Mucosa of descending colon (tissue), 3 donors: ENCODE measurements around the gene DDX24. TPM values are rescaled to one million over a fixed set of nuclear protein-coding genes. Genes with fewer than 3 reads are reported as not detected.

Experiments
- ATAC-seq: fragments of 200-7000 bp; cut with Tn5 transposase; one replicate; pipeline ENCODE4 v1.9.1; 2020; ENCODE audit warnings: mild to moderate bottlenecking, moderate library complexity
- DNase-seq, 3 donors: peaks; one replicate each; pipeline ENCODE4 v3.0.0-alpha.2; 2020
- H3K36me3 ChIP-seq: fragments of 200-600 bp; one replicate; pipeline ENCODE4 v1.8.0; 2021; ENCODE audit warnings: low read depth, mild to moderate bottlenecking
- H3K4me1 ChIP-seq: fragments of 200-600 bp; one replicate; pipeline ENCODE4 v1.8.0; 2021; ENCODE audit warnings: low read depth, mild to moderate bottlenecking
- H3K4me3 ChIP-seq: fragments of 200-600 bp; one replicate; pipeline ENCODE4 v1.8.0; 2021; ENCODE audit warnings: mild to moderate bottlenecking
- H3K9me3 ChIP-seq: fragments of 200-600 bp; one replicate; pipeline ENCODE4 v1.8.0; 2021; ENCODE audit warnings: mild to moderate bottlenecking
- CTCF ChIP-seq: fragments of 200-600 bp; IDR thresholded peaks from one replicate; pipeline ENCODE4 v1.8.0; 2022; ENCODE audit warnings: antibody characterized with exemption, mild to moderate bottlenecking
- intact Hi-C, 2 donors: fragments of 100-400 bp; cut with DNase I in 1 of 2; cut with micrococcal nuclease in 1 of 2; formaldehyde crosslinking; loops; one replicate each; pipeline versions ENCODE4 v1.11.0 to v1.11.1; 2022; cut with DNase I, micrococcal nuclease
- total RNA-seq, 3 donors: library from RNA; stranded (reverse); fragmentation: NEBNext Ultra II Directional in 2 of 3; extraction: Animal tissue kit (Norgen Biotek cat#: 25700) in 2 of 3; gene quantifications; one replicate each; pipeline versions ENCODE4 v1.2.1 to v1.2.4, GENCODE V29; 2021 to 2023
- donor health status: DM: no; HTN: no; CAD: no; lungs with moderate emphysema.
- donor health status: DM: no; HTN: no; CAD: no.
- donor health status: DM: no; HTN: yes; CAD: no.

Gene DDX24
- total RNA-seq, 3 donors from 2014 or later: 90.6 to 197 (median 107) TPM

- Histone ChIP-seq H3K4me3 (no peak overlapping the region), H3K9me3 (peaks cover 9% of the 10 kb centered on the region), H3K36me3 (no peaks in the 10 kb centered on the region), H3K4me1 (peaks cover 5% of the 10 kb centered on the region)
- intact Hi-C loops: no loop called here
- TF ChIP-seq CTCF: no peak
- DNase-seq (no peak), ATAC-seq (no peak)
These were observed 36.9 kb upstream of the DDX24 start for GRCh38 chr14:94117856-94118255.

GRCh38 chr14:94116701-94117100, 35.7 kb upstream of the DDX24 start:
- no peak for ATAC-seq
- H3K36me3 ChIP-seq: no peaks in the 10 kb centered on the region
- H3K4me3 ChIP-seq: no peak overlapping the region
- H3K9me3 ChIP-seq: peaks cover 9% of the 10 kb centered on the region
- TF ChIP-seq CTCF: no peak
- DNase-seq: no peak
- intact Hi-C loops: no loop called here
- H3K4me1 ChIP-seq: peaks cover 11% of the 10 kb centered on the region

- Histone ChIP-seq H3K9me3 (peaks cover 9% of the 10 kb centered on the region), H3K4me1 (peaks cover 16% of the 10 kb centered on the region), H3K36me3 (no peaks in the 10 kb centered on the region), H3K4me3 (no peak overlapping the region)
- ATAC-seq: no peak
- intact Hi-C loops: no loop called here
- TF ChIP-seq CTCF: no peak
- no peak for DNase-seq
These were observed 34.6 kb upstream of the DDX24 start for GRCh38 chr14:94115631-94116030.

GRCh38 chr14:94115058-94115591, 34.1 kb upstream of the DDX24 start:
- H3K4me3 ChIP-seq: no peak overlapping the region
- ATAC-seq (peak; percentile 59), DNase-seq (peak in 2 of 3 donors; percentile 54 to 59)
- intact Hi-C loops: no loop called here
- peaks cover 21% of the 10 kb centered on the region for H3K4me1 ChIP-seq
- H3K9me3 ChIP-seq: peaks cover 8% of the 10 kb centered on the region
- TF ChIP-seq CTCF: no peak
- H3K36me3 ChIP-seq: no peaks in the 10 kb centered on the region

- H3K4me1 ChIP-seq: peaks cover 25% of the 10 kb centered on the region
- H3K36me3 ChIP-seq: no peaks in the 10 kb centered on the region
- no peak overlapping the region for H3K4me3 ChIP-seq
- intact Hi-C loops: no loop called here
- H3K9me3 ChIP-seq: peaks cover 4% of the 10 kb centered on the region
- no peak for TF ChIP-seq CTCF
- DNase-seq (no peak), ATAC-seq (no peak)
These were observed 33.6 kb upstream of the DDX24 start for GRCh38 chr14:94114589-94115057.
